Fibroblast of lung (primary cell): ENCODE data around the gene CD247. TPM values are rescaled to one million over a fixed set of nuclear protein-coding genes. Genes with fewer than 3 reads are reported as not detected.

ENCODE experiments used
- DNase-seq, 2 donors: peaks; one replicate each; pipeline versions ENCODE4 v3.0.0 to v3.0.0-alpha.2; 2010; ENCODE audit warnings: low read depth in 2 of 2
- H2AFZ ChIP-seq: 2 replicates; pipeline ENCODE4 v1.5.1; 2012; ENCODE audit warnings: low read length, control low read depth, inconsistent platforms
- H3K27ac ChIP-seq: 2 replicates; pipeline ENCODE4 v1.5.1; 2011; ENCODE audit warnings: low read length, control low read depth; ENCODE audit not compliant: insufficient read depth
- H3K27me3 ChIP-seq: 2 replicates; pipeline ENCODE4 v1.5.1; 2011; ENCODE audit warnings: mild to moderate bottlenecking, low read length; ENCODE audit not compliant: control insufficient read depth, insufficient read depth
- H3K36me3 ChIP-seq: 2 replicates; pipeline ENCODE4 v1.5.1; 2011; ENCODE audit warnings: low read length; ENCODE audit not compliant: control insufficient read depth, insufficient read depth
- H3K4me1 ChIP-seq: 2 replicates; pipeline ENCODE4 v1.5.1; 2011; ENCODE audit warnings: low read length; ENCODE audit not compliant: control insufficient read depth, insufficient read depth; ENCODE audit errors: extremely low read depth
- H3K4me2 ChIP-seq: 2 replicates; pipeline ENCODE4 v1.5.1; 2011; ENCODE audit warnings: low read length, control low read depth; ENCODE audit not compliant: insufficient read depth; ENCODE audit errors: extremely low read depth
- H3K4me3 ChIP-seq, 4 experiments: fragments of 200-600 bp in 1 of 4; sonication (generic) in 1 of 4; replicated peaks in 1 of 4; 2 replicates each; pipeline ENCODE4 v1.5.1; 2011 to 2016; ENCODE audit warnings: low read length in 4 of 4, low read depth in 3 of 4, mild to moderate bottlenecking in 3 of 4, control low read depth in 2 of 4, inconsistent platforms in 1 of 4, mixed read lengths in 1 of 4; ENCODE audit not compliant: insufficient read depth in 1 of 4; ENCODE audit errors: control extremely low read depth in 1 of 4
- H3K79me2 ChIP-seq: 2 replicates; pipeline ENCODE4 v1.5.1; 2012; ENCODE audit warnings: mild to moderate bottlenecking, low read length, inconsistent platforms; ENCODE audit not compliant: control insufficient read depth, insufficient read depth
- H3K9ac ChIP-seq: 2 replicates; pipeline ENCODE4 v1.5.1; 2011; ENCODE audit warnings: mild to moderate bottlenecking, low read length, control low read depth; ENCODE audit not compliant: insufficient read depth
- H3K9me3 ChIP-seq: 2 replicates; pipeline ENCODE4 v1.5.1; 2012; ENCODE audit warnings: low read depth, low read length; ENCODE audit not compliant: control insufficient read depth, insufficient read depth
- H4K20me1 ChIP-seq: 2 replicates; pipeline ENCODE4 v1.5.1; 2011; ENCODE audit warnings: low read length; ENCODE audit not compliant: control insufficient read depth, insufficient read depth; ENCODE audit errors: extremely low read depth
- CTCF ChIP-seq, 2 donors: IDR thresholded peaks in 1 of 2; conservative IDR thresholded peaks in 1 of 2; 1 replicate in 1 of 2; 2 replicates in 1 of 2; pipeline ENCODE4 v1.5.1; 2011 to 2012; ENCODE audit warnings: low read length in 2 of 2, control low read depth in 1 of 2, inconsistent platforms in 1 of 2, low read depth in 1 of 2, mild to moderate bottlenecking in 1 of 2
- EZH2 ChIP-seq: IDR thresholded peaks from 2 replicates; pipeline ENCODE4 v1.5.1; 2012; ENCODE audit warnings: low read length, control low read depth, mild to moderate bottlenecking; ENCODE audit errors: missing control alignments
- polyA plus RNA-seq, 2 donors: library from polyadenylated mRNA; depleted of rRNA in 1 of 2; stranded (reverse) in 1 of 2; unstranded in 1 of 2; fragments of >200 nt; gene quantifications; 2 replicates each; pipeline ENCODE4 v1.2.1, GENCODE V29; 2011 to 2012; ENCODE audit warnings: missing spikeins in 1 of 2
- total RNA-seq: library from RNA; depleted of rRNA; stranded (reverse); fragments of >200 nt; gene quantifications from 2 replicates; pipeline ENCODE4 v1.2.1, GENCODE V29; 2014

Gene CD247
- total and polyA plus RNA-seq, 2 donors (not counting 1 experiment from before 2014, with no cell fraction given): not detected

DNA sequence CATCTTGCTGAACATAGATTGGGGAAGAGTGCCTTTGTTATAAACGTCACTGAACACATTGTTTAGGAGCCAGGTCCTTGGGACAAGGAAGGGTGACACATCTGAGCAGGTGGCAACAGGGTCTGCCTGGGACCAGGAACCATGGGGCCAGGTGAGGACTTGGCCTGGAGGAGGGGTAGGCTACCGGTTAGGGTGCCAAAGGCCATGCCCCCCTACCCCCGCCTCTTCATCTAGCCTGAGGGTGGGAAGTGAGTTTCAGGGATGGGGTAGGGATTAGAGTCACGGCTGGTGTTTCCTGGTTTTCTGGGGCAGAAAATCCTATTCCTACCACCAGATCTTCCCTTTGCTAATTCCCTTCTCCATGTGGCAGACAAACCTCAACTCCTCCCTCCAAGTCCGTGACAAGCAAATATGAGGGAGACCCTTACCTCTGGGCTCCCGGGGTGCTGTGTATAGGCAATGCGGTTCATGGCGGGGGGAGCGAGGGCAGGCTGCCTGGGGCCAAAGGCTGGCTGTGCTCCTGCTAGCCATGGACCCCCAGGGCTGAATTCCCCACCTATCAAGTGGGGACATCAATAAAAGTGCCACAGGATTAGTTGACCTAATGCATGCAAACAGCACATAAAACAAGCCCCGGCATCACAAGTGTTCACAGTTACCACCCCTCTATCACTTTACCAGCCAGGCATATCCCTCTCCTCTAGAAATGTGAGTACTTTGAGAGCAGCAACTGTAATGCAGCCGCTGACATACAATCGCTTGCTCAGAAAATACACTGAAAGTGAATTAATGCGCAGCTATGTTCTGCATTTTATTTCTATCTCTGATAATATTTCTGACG lies 14.5 kb downstream of the CD247 start:
- Histone ChIP-seq H3K27me3 (peaks cover 3% of the 10 kb centered on the region), H3K4me3 (no peak overlapping the region), H3K79me2 (no peaks in the 10 kb centered on the region), H3K9ac (no peak overlapping the region), H4K20me1 (no peaks in the 10 kb centered on the region), H3K27ac (no peak overlapping the region), H2AFZ (no peak overlapping the region), H3K4me1 (no peaks in the 10 kb centered on the region), H3K36me3 (no peaks in the 10 kb centered on the region), H3K4me2 (no peak overlapping the region), H3K9me3 (no peaks in the 10 kb centered on the region)
- no peak for DNase-seq
- no peak for TF ChIP-seq EZH2
- no peak for TF ChIP-seq CTCF (conservative IDR thresholded peaks at IDR 0.05 in 1 of 2, IDR thresholded peaks at IDR 0.05 in 1 of 2; ENCODE audit: low read depth in 1 of 2, low read length in 2 of 2)

DNA sequence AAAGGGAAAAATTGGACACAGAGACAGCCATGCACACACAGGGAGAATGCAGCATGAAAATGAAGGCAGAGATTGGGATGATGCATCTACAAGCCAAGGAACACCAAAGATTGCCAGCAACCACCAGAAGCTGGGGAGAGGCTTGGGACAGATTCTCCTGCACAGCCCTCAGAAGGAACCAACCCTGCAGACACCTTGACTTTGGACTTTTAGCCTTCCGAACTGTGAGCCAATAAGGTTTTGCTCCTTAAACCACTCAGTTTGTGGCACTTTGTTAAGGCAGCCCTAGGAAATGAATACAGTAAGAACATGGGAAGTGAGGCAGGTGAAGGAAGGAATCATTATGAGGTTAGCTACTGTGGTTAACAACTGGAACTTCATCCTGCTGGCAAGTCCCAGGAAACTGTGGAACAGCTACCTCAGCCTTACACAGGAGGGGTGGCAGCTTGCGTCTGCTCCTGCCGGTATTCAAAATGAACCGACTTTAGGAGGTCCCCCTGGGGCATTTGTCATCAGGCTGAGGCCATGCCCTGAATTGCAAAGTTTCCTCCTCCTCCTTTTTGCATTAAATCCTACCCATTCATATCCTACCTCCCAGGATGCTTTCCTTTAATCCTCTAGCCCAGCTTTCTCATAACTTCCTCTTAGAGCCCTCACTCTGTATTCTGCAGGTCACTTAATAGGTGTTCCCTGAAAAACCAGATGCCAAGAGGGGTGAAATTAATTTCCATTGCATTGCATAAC lies 15.4 kb downstream of the CD247 start:
- H3K4me2 ChIP-seq: no peak overlapping the region
- H3K9ac ChIP-seq: no peak overlapping the region
- H4K20me1 ChIP-seq: no peaks in the 10 kb centered on the region
- no peaks in the 10 kb centered on the region for H3K36me3 ChIP-seq
- H3K79me2 ChIP-seq: no peaks in the 10 kb centered on the region
- DNase-seq: no peak
- no peaks in the 10 kb centered on the region for H3K9me3 ChIP-seq
- no peak overlapping the region for H2AFZ ChIP-seq
- TF ChIP-seq EZH2: no peak
- H3K27me3 ChIP-seq: peaks cover 3% of the 10 kb centered on the region
- H3K27ac ChIP-seq: no peak overlapping the region
- H3K4me1 ChIP-seq: no peaks in the 10 kb centered on the region
- H3K4me3 ChIP-seq: no peak overlapping the region

DNA sequence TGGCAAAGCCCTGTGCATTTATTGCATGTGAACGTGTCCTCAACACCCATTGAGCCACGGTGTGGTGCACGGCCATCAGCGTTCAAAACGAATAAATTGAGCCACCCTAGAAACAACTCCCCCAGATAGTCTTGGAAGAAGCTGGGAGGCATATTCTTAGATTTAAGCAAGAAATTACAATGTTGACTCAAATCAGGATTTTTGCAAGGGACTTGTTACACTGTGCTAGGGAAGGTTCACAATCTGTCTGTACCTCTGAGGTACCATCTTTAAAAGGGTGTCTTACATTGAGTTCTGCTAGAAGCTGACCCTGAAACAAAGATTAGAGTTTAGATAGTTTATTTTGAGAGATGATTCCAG lies 16.2 kb downstream of the CD247 start:
- no peak overlapping the region for H3K4me2 ChIP-seq
- no peaks in the 10 kb centered on the region for H3K4me1 ChIP-seq
- H3K36me3 ChIP-seq: no peaks in the 10 kb centered on the region
- no peak for DNase-seq
- no peaks in the 10 kb centered on the region for H4K20me1 ChIP-seq
- H3K9ac ChIP-seq: no peak overlapping the region
- no peak overlapping the region for H3K4me3 ChIP-seq
- no peak overlapping the region for H3K27ac ChIP-seq
- H3K27me3 ChIP-seq: peaks cover 3% of the 10 kb centered on the region
- no peaks in the 10 kb centered on the region for H3K79me2 ChIP-seq
- no peaks in the 10 kb centered on the region for H3K9me3 ChIP-seq
- no peak overlapping the region for H2AFZ ChIP-seq
- TF ChIP-seq CTCF (conservative IDR thresholded peaks at IDR 0.05 in 1 of 2, IDR thresholded peaks at IDR 0.05 in 1 of 2; ENCODE audit: low read depth in 1 of 2, low read length in 2 of 2): no peak
